K562 (cell line): Measurements from ENCODE around the gene DNAJB14. TPM values are rescaled to one million over a fixed set of nuclear protein-coding genes. Genes with fewer than 3 reads are reported as not detected.
A peak's percentile ranks its signal among the peaks of the same experiment; 100 is the strongest.

Source experiments
- CHCHD3 ChIP-seq: fragments of 250-450 bp; sonication (Bioruptor Pico); IDR thresholded peaks from 2 replicates; pipeline ENCODE4 v2.1.2; 2022; ENCODE audit warnings: mild to moderate bottlenecking
- CREBBP ChIP-seq: IDR thresholded peaks from one replicate; pipeline ENCODE4 v1.6.1; 2012; ENCODE audit warnings: low read depth, mild to moderate bottlenecking, control low read depth, inconsistent platforms, low read length
- E2F8 ChIP-seq: fragments of 450-650 bp; IDR thresholded peaks from 2 replicates; pipeline ENCODE4 v1.7.1; 2018; ENCODE audit warnings: mild to moderate bottlenecking, low read depth; ENCODE audit not compliant: partially characterized antibody
- GATAD2B ChIP-seq: fragments of 450-650 bp; IDR thresholded peaks from 2 replicates; pipeline ENCODE4 v1.6.1; 2017; ENCODE audit warnings: mild to moderate bottlenecking, borderline replicate concordance
- MTA3 ChIP-seq: fragments of 450-650 bp; formaldehyde crosslinking; IDR thresholded peaks from 2 replicates; pipeline ENCODE4 v1.6.1; 2017; ENCODE audit warnings: mild to moderate bottlenecking, borderline replicate concordance
- NFE2 ChIP-seq: IDR thresholded peaks from 2 replicates; pipeline ENCODE4 v1.6.1; 2014; ENCODE audit warnings: antibody characterized with exemption, low read depth
- NFXL1 ChIP-seq: fragments of 450-650 bp; formaldehyde crosslinking; IDR thresholded peaks from 2 replicates; pipeline ENCODE4 v1.4.0; 2021; ENCODE audit warnings: mild to moderate bottlenecking
- NR3C1 ChIP-seq: sonication (generic); formaldehyde crosslinking; IDR thresholded peaks from 2 replicates; pipeline ENCODE4 v1.8.1; 2022; ENCODE audit warnings: missing genetic modification reagents
- PPARD ChIP-seq: fragments of 250-450 bp; sonication (Bioruptor Pico); IDR thresholded peaks from 2 replicates; pipeline ENCODE4 v1.8.0; 2022; ENCODE audit warnings: inconsistent platforms, mild to moderate bottlenecking, moderate library complexity
- STAG1 ChIP-seq: sonication (generic); formaldehyde crosslinking; IDR thresholded peaks from 2 replicates; pipeline ENCODE4 v1.5.0; 2020; ENCODE audit warnings: missing genetic modification reagents, borderline replicate concordance
- TEAD4 ChIP-seq, 2 experiments: sonication (generic) in 1 of 2; formaldehyde crosslinking in 1 of 2; IDR thresholded peaks; 2 replicates each; pipeline versions ENCODE4 v1.6.1 to v1.8.0; 2012 to 2022; ENCODE audit warnings: borderline replicate concordance in 1 of 2, inconsistent platforms in 1 of 2, low read length in 1 of 2, mild to moderate bottlenecking in 1 of 2, missing genetic modification reagents in 1 of 2
- ZC3H4 ChIP-seq: sonication (generic); formaldehyde crosslinking; IDR thresholded peaks from 2 replicates; pipeline ENCODE4 v1.9.0; 2021; ENCODE audit warnings: missing genetic modification reagents, borderline replicate concordance
- ZKSCAN3 ChIP-seq: fragments of 250-450 bp; sonication (Bioruptor Pico); IDR thresholded peaks from 2 replicates; pipeline ENCODE4 v1.4.0; 2020
- polyA plus RNA-seq, 8 experiments: library from polyadenylated mRNA; depleted of rRNA in 4 of 8; stranded (reverse) in 5 of 8; unstranded in 3 of 8; fragments of >200 nt; fragmentation: Nextera tagmentation in 2 of 8; fragmentation: Illumina TruSeq in 1 of 8; extraction: Ambion mirVana in 2 of 8; extraction: Trizol in 1 of 8; gene quantifications; 2 replicates each; pipeline versions ENCODE4 v1.2.1 to v1.2.3, GENCODE V29; 2011 to 2014; ENCODE audit warnings: inconsistent platforms in 1 of 8, missing spikeins in 1 of 8
- total RNA-seq, 7 experiments: library from RNA; depleted of rRNA in 6 of 7; stranded (reverse); fragments of >200 nt in 6 of 7; fragmentation: Illumina TruSeq in 2 of 7; extraction: Trizol in 2 of 7; gene quantifications; 2 replicates each; pipeline versions ENCODE4 v1.2.1 to v1.2.3, GENCODE V29; 2011 to 2021; ENCODE audit warnings: low replicate concordance in 1 of 7
- TF ChIP-seq, protein P1 (sequence below): fragments of 250-450 bp; sonication (Bioruptor Pico); IDR thresholded peaks from 2 replicates; pipeline ENCODE4 v1.8.0; 2021; ENCODE audit warnings: moderate library complexity, mild to moderate bottlenecking, inconsistent platforms
- TF ChIP-seq, protein P2 (sequence below): fragments of 200-400 bp; formaldehyde crosslinking; IDR thresholded peaks from 2 replicates; pipeline ENCODE4 v1.6.1; 2017; ENCODE audit warnings: mild to moderate bottlenecking, low read depth, low read length, moderate library complexity
- TF ChIP-seq, protein P3 (sequence below): fragments of 150-350 bp; IDR thresholded peaks from 2 replicates; pipeline ENCODE4 v1.6.1; 2014; ENCODE audit warnings: low read depth, mild to moderate bottlenecking, low read length, borderline replicate concordance

DNAJB14 gene
- total and polyA plus RNA-seq, 9 of the 15 experiments (the other 6 are each of a cell fraction or from before 2014, with no cell fraction given): 5.5 to 28.0 (median 12.7) TPM

DNA sequence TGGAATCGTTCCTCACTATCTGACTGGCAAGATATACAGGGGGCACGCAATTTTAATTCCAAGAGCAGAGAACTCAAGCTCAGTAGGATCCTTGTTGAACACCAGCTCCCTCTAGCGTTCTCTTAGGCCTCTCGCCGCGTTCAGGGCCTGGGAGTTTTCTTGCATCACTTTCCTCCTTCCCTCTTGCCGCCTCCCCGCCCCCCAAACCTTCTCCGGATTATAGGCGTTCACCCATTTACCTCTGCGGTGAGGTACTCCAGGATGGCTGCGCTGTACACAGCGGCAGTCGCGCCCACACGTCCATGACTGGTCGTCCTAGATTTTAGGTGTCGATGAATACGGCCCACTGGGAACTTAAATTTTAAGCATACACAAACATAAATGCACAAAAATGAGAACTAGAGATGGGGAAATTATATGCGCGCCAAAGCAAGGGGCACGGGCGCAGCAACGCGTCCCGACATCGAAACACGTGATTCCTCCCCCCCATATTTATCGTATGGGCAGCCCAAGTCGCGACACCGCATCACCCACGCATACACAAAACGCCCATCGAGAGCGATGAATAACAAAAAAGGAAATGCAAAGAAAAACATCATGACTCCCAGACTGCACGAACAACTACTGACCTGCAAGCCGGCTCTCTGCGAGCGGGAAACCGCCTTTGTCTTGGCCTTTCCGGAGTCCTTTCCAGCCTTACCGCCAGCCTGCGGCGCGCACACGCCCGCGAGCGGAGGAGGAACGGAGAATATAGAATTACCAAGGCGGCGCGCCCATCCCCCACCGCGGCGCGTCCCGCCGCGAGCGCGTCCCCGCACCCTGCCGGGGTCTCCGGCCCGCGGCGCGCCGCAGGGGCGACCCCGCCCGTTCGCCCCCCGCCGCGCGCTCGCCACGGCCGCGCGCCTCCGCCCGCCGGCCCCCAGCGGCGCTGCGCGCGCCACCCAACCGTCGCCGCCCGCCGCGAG lies 2.9 kb upstream of the DNAJB14 start (continued):
- TF ChIP-seq NR3C1 (CRISPR knock-in tag): 0 out of 2 replicates have a peak, but pooled peaks have one; percentile 35
- TF ChIP-seq GATAD2B: peak; percentile 66; the same call in 1 of the 2 replicates
- TF ChIP-seq E2F8: peak; percentile 62
- TF ChIP-seq MTA3: peak; percentile 69; the same call in 1 of the 2 replicates
- TF ChIP-seq, protein P1, sequence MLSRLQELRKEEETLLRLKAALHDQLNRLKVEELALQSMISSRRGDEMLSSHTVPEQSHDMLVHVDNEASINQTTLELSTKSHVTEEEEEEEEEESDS (CRISPR knock-in tag): no peak
- TF ChIP-seq CHCHD3 (CRISPR knock-in tag): no peak
- TF ChIP-seq CREBBP: no peak
- no peak for TF ChIP-seq ZKSCAN3
- peak; percentile 98 for TF ChIP-seq ZC3H4 (CRISPR knock-in tag)
- TF ChIP-seq, protein P2, sequence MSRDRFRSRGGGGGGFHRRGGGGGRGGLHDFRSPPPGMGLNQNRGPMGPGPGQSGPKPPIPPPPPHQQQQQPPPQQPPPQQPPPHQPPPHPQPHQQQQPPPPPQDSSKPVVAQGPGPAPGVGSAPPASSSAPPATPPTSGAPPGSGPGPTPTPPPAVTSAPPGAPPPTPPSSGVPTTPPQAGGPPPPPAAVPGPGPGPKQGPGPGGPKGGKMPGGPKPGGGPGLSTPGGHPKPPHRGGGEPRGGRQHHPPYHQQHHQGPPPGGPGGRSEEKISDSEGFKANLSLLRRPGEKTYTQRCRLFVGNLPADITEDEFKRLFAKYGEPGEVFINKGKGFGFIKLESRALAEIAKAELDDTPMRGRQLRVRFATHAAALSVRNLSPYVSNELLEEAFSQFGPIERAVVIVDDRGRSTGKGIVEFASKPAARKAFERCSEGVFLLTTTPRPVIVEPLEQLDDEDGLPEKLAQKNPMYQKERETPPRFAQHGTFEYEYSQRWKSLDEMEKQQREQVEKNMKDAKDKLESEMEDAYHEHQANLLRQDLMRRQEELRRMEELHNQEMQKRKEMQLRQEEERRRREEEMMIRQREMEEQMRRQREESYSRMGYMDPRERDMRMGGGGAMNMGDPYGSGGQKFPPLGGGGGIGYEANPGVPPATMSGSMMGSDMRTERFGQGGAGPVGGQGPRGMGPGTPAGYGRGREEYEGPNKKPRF: no peak
- TF ChIP-seq NFXL1 (CRISPR knock-in tag): no peak
- TF ChIP-seq STAG1 (CRISPR knock-in tag): no peak
- 0 out of 2 replicates have a peak, but pooled peaks have one; percentile 9 for TF ChIP-seq TEAD4 (IDR thresholded peaks at IDR 0.05; ENCODE audit: low read length)
- TF ChIP-seq TEAD4 (CRISPR knock-in tag; IDR thresholded peaks at IDR 0.05; ENCODE audit: borderline replicate concordance): no peak
- TF ChIP-seq NFE2: no peak
- no peak for TF ChIP-seq PPARD (CRISPR knock-in tag)
- TF ChIP-seq, protein P3, sequence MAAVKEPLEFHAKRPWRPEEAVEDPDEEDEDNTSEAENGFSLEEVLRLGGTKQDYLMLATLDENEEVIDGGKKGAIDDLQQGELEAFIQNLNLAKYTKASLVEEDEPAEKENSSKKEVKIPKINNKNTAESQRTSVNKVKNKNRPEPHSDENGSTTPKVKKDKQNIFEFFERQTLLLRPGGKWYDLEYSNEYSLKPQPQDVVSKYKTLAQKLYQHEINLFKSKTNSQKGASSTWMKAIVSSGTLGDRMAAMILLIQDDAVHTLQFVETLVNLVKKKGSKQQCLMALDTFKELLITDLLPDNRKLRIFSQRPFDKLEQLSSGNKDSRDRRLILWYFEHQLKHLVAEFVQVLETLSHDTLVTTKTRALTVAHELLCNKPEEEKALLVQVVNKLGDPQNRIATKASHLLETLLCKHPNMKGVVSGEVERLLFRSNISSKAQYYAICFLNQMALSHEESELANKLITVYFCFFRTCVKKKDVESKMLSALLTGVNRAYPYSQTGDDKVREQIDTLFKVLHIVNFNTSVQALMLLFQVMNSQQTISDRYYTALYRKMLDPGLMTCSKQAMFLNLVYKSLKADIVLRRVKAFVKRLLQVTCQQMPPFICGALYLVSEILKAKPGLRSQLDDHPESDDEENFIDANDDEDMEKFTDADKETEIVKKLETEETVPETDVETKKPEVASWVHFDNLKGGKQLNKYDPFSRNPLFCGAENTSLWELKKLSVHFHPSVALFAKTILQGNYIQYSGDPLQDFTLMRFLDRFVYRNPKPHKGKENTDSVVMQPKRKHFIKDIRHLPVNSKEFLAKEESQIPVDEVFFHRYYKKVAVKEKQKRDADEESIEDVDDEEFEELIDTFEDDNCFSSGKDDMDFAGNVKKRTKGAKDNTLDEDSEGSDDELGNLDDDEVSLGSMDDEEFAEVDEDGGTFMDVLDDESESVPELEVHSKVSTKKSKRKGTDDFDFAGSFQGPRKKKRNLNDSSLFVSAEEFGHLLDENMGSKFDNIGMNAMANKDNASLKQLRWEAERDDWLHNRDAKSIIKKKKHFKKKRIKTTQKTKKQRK: no peak
